Esophagus squamous epithelium (tissue), 5 donors: ENCODE data around the gene STX18. TPM values are rescaled to one million over a fixed set of nuclear protein-coding genes. Genes with fewer than 3 reads are reported as not detected.

ENCODE experiments used
- DNase-seq: peaks from one replicate; lab custom pipeline; 2025; lab: John Stamatoyannopoulos, UW
- H3K27ac ChIP-seq, 4 donors: fragments of 200-600 bp; sonication (generic); one replicate each; pipeline ENCODE4 v1.5.1; 2016 to 2019; ENCODE audit warnings: mild to moderate bottlenecking in 1 of 4
- H3K27me3 ChIP-seq, 4 donors: fragments of 200-600 bp; sonication (generic); 1 replicate in 3 of 4; 2 replicates in 1 of 4; pipeline versions ENCODE4 v1.5.1 to v1.6.0; 2017 to 2021; ENCODE audit warnings: antibody characterized with exemption in 1 of 4
- H3K36me3 ChIP-seq, 3 donors: fragments of 200-600 bp; sonication (generic); one replicate each; pipeline ENCODE4 v1.5.1; 2016 to 2019
- H3K4me1 ChIP-seq, 3 donors: fragments of 200-600 bp; sonication (generic); one replicate each; pipeline ENCODE4 v1.5.1; 2017 to 2019
- H3K4me3 ChIP-seq, 4 donors: fragments of 200-600 bp; sonication (generic); 1 replicate in 3 of 4; 2 replicates in 1 of 4; pipeline ENCODE4 v1.5.1; 2016 to 2019; ENCODE audit warnings: mild to moderate bottlenecking in 2 of 4, moderate library complexity in 1 of 4
- H3K9me3 ChIP-seq, 3 donors: fragments of 200-600 bp; sonication (generic); one replicate each; pipeline ENCODE4 v1.5.1; 2016 to 2019
- POLR2A ChIP-seq, 4 donors: fragments of 450-650 bp; IDR thresholded peaks; one replicate each; pipeline ENCODE4 v1.6.1; 2017; ENCODE audit warnings: antibody characterized with exemption in 4 of 4, mild to moderate bottlenecking in 4 of 4, moderate library complexity in 3 of 4
- WGBS, 2 donors: methylation state at CpG; one replicate each; pipeline ENCODE4 v1.1.5; 2018; 5-methylcytosine and 5-hydroxymethylcytosine counted together
- intact Hi-C: fragments of 100-400 bp; cut with DNase I; formaldehyde crosslinking; loops from one replicate; pipeline ENCODE4 v1.15.0; 2022
- total RNA-seq, 4 donors: library from RNA; depleted of rRNA; stranded (reverse); fragments of >200 nt; gene quantifications; one replicate each; pipeline ENCODE4 v1.1.0, GENCODE V29; 2016
- TF ChIP-seq, protein P1 (sequence below), 6 experiments: fragments of 450-650 bp in 4 of 6; fragments of 200-600 bp in 2 of 6; sonication (generic) in 2 of 6; IDR thresholded peaks; one replicate each; pipeline ENCODE4 v1.5.1; 2016 to 2019; ENCODE audit warnings: antibody characterized with exemption in 6 of 6, mild to moderate bottlenecking in 4 of 6, moderate library complexity in 4 of 6
- donor health status: DM: yes; HTN: yes; CAD: no.

STX18 gene
- total RNA-seq, 4 donors from 2014 or later, result 10.5 to 27.8 (median 19.3) TPM

DNA sequence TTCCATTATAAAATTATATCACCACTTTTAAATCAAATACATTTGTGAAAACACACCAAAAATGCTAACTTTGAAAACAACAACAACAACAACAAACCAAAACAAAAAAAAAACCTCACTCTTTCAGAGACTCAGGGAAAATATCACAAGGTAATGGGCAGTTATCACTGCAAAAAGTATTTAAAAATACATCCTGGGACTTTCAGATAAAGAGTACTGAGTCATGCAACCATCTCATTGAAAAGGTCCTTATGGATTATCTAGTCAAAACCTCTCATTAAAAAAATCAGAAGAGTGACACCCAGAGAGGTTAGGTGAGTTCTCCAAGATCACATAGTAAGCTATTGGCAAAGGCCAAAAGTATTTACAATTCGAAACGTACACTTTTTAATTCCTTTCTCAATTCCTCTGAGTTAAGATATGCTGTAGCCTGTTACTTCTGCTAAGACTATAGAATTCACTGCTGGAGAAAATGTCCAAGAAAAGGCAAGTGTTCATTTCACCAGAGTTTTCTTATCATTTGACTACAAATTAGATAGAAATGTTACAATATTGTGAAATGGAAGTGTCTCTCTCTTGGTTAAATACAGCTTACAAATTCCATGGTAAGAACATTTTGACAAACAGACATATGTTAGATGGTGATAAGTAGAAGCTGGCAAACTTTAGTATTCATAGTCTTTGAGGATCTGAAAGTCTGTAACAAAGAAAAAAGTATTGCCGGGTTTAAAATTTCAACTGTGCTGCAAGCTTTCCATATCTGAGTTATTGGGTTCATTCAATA lies 9.3 kb downstream of the STX18 start:
- no peaks in the 10 kb centered on the region for H3K27me3 ChIP-seq
- WGBS, 2 donors, result 88 to 97% methylated on average over 3 of the region's 3 CpGs

DNA sequence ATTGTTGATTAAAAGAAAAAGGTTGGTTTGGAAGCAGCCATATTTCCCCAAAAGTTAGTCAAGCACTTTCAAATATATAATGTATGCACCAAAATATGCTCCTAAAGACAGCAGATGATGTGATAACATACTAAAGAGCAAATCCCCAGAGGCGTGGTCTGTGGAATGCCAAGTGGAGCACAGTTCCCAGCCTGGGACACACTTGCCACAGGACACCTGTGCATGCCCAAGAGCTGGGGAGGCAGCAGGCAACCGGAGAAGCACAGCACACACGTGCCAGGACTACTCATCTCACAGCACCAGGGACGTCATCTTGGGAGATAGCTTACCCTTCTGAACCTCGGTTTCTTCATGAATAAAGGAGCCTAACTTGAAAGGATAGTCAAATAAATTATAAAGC lies 12.5 kb downstream of the STX18 start:
- Histone ChIP-seq H3K9me3 (no peaks in the 10 kb centered on the region), H3K36me3 (peaks cover 0 to 10% (median 0%) of the 10 kb centered on the region in 3 donors), H3K27me3 (no peaks in the 10 kb centered on the region), H3K4me1 (no peaks in the 10 kb centered on the region), H3K27ac (no peak overlapping the region), H3K4me3 (no peak overlapping the region)
- intact Hi-C loops, result no loop called here
- 89 to 92% methylated on average over 5 of the region's 5 CpGs for WGBS, 2 donors
- DNase-seq, result no peak
- no peak for TF ChIP-seq POLR2A (IDR thresholded peaks at IDR 0.05)
- TF ChIP-seq, protein P1, sequence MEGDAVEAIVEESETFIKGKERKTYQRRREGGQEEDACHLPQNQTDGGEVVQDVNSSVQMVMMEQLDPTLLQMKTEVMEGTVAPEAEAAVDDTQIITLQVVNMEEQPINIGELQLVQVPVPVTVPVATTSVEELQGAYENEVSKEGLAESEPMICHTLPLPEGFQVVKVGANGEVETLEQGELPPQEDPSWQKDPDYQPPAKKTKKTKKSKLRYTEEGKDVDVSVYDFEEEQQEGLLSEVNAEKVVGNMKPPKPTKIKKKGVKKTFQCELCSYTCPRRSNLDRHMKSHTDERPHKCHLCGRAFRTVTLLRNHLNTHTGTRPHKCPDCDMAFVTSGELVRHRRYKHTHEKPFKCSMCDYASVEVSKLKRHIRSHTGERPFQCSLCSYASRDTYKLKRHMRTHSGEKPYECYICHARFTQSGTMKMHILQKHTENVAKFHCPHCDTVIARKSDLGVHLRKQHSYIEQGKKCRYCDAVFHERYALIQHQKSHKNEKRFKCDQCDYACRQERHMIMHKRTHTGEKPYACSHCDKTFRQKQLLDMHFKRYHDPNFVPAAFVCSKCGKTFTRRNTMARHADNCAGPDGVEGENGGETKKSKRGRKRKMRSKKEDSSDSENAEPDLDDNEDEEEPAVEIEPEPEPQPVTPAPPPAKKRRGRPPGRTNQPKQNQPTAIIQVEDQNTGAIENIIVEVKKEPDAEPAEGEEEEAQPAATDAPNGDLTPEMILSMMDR (IDR thresholded peaks at IDR 0.05), result no peak

More for the DNA sequence above, 9.3 kb downstream of the STX18 start:
- Histone ChIP-seq H3K27ac (no peak overlapping the region), H3K4me3 (no peak overlapping the region), H3K36me3 (peaks cover 0 to 6% (median 0%) of the 10 kb centered on the region in 3 donors), H3K9me3 (no peaks in the 10 kb centered on the region), H3K4me1 (peaks cover 0 to 10% (median 0%) of the 10 kb centered on the region in 3 donors)
- DNase-seq, result no peak
- intact Hi-C loops, result no loop called here
- TF ChIP-seq POLR2A (IDR thresholded peaks at IDR 0.05), result no peak
- TF ChIP-seq, protein P1 (IDR thresholded peaks at IDR 0.05), result no peak

DNA sequence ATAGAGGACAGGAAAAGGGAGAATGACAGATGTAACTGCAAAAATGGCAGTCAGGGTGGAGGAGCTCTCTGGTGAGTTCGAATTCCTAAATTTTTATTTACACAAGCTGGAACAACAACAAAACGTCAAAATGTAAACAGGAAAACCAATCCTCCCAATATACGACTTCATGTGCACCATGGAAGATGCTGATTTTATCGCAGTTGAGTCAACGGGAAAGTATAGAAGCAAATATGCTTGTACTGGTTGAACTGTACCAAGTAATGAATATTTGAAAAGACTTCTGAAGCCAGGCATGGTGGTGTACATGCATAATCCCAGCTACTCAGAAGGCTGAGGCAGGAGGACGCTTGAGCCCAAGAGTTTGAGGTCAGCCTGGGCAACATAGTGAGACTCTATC lies 15.4 kb downstream of the STX18 start:
- no peaks in the 10 kb centered on the region for H3K9me3 ChIP-seq
- no peak for DNase-seq
- intact Hi-C loops, result no loop called here
- H3K4me1 ChIP-seq, result no peaks in the 10 kb centered on the region
- H3K27me3 ChIP-seq, result no peaks in the 10 kb centered on the region
- peaks cover 0 to 10% (median 0%) of the 10 kb centered on the region in 3 donors for H3K36me3 ChIP-seq
- 88 to 92% methylated on average over 6 of the region's 6 CpGs for WGBS, 2 donors
- TF ChIP-seq, protein P1 (IDR thresholded peaks at IDR 0.05), result no peak
- no peak for TF ChIP-seq POLR2A (IDR thresholded peaks at IDR 0.05)
- no peak overlapping the region for H3K4me3 ChIP-seq
- H3K27ac ChIP-seq, result no peak overlapping the region

DNA sequence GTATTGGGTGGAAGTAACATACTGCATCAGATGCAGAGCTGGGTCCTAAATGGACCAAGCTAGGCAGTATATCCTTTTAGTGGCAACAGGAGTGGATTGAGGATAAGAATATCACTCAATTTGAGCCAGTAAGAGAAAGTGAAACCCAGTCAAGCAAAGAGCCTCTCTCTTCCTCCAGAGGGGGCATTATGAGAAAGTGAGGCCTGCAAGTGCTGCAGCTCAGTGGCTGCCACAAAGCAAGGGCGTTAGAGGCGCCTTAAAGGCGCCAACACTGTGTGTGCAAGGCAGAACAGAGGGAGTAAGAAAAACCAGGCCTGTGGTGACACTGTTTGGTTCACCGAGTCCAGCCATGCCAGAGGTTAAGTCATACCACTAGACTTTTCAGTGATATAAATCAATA lies 17.5 kb downstream of the STX18 start:
- Histone ChIP-seq H3K27me3 (no peaks in the 10 kb centered on the region), H3K9me3 (no peaks in the 10 kb centered on the region), H3K27ac (no peak overlapping the region), H3K36me3 (peaks cover 0 to 7% (median 0%) of the 10 kb centered on the region in 3 donors), H3K4me3 (no peak overlapping the region), H3K4me1 (no peaks in the 10 kb centered on the region)
- TF ChIP-seq, protein P1 (IDR thresholded peaks at IDR 0.05), result no peak
- no peak for TF ChIP-seq POLR2A (IDR thresholded peaks at IDR 0.05)
- WGBS, 2 donors, result 87 to 98% methylated on average over 4 of the region's 4 CpGs
- DNase-seq, result no peak
- intact Hi-C loops, result no loop called here

DNA sequence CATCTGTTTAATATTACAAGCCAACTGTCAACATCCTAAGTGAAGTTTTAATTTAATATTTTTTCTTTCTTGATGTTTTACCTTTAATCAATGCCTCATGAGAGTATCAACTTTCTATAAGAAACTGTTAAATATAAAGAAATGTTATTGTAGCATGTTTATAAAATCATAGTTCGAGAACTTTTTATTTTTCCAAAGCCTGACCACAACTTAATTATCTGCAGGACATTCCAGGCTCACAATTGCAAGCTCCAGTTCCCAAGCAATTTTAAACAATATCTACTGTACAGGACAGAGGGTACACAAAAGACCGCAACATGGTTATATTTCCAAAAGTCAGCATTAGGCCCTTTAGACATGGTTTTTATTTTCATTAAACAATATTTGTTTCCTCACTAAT lies 20.1 kb downstream of the STX18 start:
- peaks cover 0 to 4% (median 0%) of the 10 kb centered on the region in 3 donors for H3K36me3 ChIP-seq
- WGBS, 2 donors, result 85 to 91% methylated on average over 2 of the region's 2 CpGs
- H3K9me3 ChIP-seq, result no peaks in the 10 kb centered on the region
- H3K27me3 ChIP-seq, result no peaks in the 10 kb centered on the region
- H3K4me3 ChIP-seq, result no peak overlapping the region
- TF ChIP-seq, protein P1 (IDR thresholded peaks at IDR 0.05), result no peak
- no peak for TF ChIP-seq POLR2A (IDR thresholded peaks at IDR 0.05)
- intact Hi-C loops, result no loop called here
- peaks cover 0 to 6% (median 0%) of the 10 kb centered on the region in 3 donors for H3K4me1 ChIP-seq
- DNase-seq, result no peak
- no peak overlapping the region for H3K27ac ChIP-seq
